Measurements from ENCODE around the gene GATA6.
"Not testable (repeated sequence)": the region's sequence is repeated elsewhere in the genome, so short reads cannot be mapped to it uniquely, and the experiment has no call there.

The GATA6 gene

GRCh38 chr18:22184573-22184972 is 15.2 kb downstream of the GATA6 start:
- not testable (repeated sequence) for DNase-seq

GRCh38 chr18:22185273-22185672 is 15.9 kb downstream of the GATA6 start:
- DNase-seq = no peak

GRCh38 chr18:22185771-22186386 is 16.5 kb downstream of the GATA6 start:
- DNase-seq = no peak

GRCh38 chr18:22186484-22186971 is 17.1 kb downstream of the GATA6 start:
- no peak for DNase-seq

- DNase-seq = no peak
Observed at GRCh38 chr18:22188559-22189267, 19.3 kb downstream of the GATA6 start.

GRCh38 chr18:22189449-22190166 is 20.2 kb downstream of the GATA6 start:
- no peak for DNase-seq

- no peak for DNase-seq
Observed at GRCh38 chr18:22191346-22191695, 21.9 kb downstream of the GATA6 start.

- DNase-seq = no peak
Observed at GRCh38 chr18:22191923-22192322, 22.5 kb downstream of the GATA6 start.

GRCh38 chr18:22193466-22193865 is 24.1 kb downstream of the GATA6 start:
- DNase-seq = no peak

GRCh38 chr18:22194151-22194598 is 24.8 kb downstream of the GATA6 start:
- no peak for DNase-seq

GRCh38 chr18:22195052-22195451 is 25.7 kb downstream of the GATA6 start:
- DNase-seq = no peak

GRCh38 chr18:22196943-22197342 is 27.6 kb downstream of the GATA6 start:
- DNase-seq = not testable (repeated sequence)

GRCh38 chr18:22197668-22198067 is 28.3 kb downstream of the GATA6 start:
- no peak for DNase-seq

- no peak for DNase-seq
Observed at GRCh38 chr18:22198163-22198562, 28.8 kb downstream of the GATA6 start.

- DNase-seq = no peak
Observed at GRCh38 chr18:22199005-22199404, 29.6 kb downstream of the GATA6 start.

GRCh38 chr18:22200611-22201225 is 31.3 kb downstream of the GATA6 start:
- no peak for DNase-seq

- DNase-seq = no peak
Observed at GRCh38 chr18:22203035-22203434, 33.6 kb downstream of the GATA6 start.

GRCh38 chr18:22203536-22204213 is 34.3 kb downstream of the GATA6 start:
- DNase-seq = no peak

- no peak for DNase-seq
Observed at GRCh38 chr18:22204214-22204536, 34.8 kb downstream of the GATA6 start.

GRCh38 chr18:22204996-22205395 is 35.6 kb downstream of the GATA6 start:
- no peak for DNase-seq

- DNase-seq = no peak
Observed at GRCh38 chr18:22207021-22207758, 37.8 kb downstream of the GATA6 start.

- DNase-seq = no peak
Observed at GRCh38 chr18:22210311-22210754, 40.9 kb downstream of the GATA6 start.

Measured in stimulated activated CD4-positive, alpha-beta T cell treated with anti-CD3 and anti-CD28 coated beads, Interleukin-15, amount 100 ng/mL, for 24 hours (primary cell).